ENCODE results near the gene RAVER1. TPM values are rescaled to one million over a fixed set of nuclear protein-coding genes. Genes with fewer than 3 reads are reported as not detected.
A peak's percentile ranks its signal among the peaks of the same experiment; 100 is the strongest.

RAVER1 gene
- total RNA-seq, 1 experiment from 2014 or later, result 55.1 TPM

DNA sequence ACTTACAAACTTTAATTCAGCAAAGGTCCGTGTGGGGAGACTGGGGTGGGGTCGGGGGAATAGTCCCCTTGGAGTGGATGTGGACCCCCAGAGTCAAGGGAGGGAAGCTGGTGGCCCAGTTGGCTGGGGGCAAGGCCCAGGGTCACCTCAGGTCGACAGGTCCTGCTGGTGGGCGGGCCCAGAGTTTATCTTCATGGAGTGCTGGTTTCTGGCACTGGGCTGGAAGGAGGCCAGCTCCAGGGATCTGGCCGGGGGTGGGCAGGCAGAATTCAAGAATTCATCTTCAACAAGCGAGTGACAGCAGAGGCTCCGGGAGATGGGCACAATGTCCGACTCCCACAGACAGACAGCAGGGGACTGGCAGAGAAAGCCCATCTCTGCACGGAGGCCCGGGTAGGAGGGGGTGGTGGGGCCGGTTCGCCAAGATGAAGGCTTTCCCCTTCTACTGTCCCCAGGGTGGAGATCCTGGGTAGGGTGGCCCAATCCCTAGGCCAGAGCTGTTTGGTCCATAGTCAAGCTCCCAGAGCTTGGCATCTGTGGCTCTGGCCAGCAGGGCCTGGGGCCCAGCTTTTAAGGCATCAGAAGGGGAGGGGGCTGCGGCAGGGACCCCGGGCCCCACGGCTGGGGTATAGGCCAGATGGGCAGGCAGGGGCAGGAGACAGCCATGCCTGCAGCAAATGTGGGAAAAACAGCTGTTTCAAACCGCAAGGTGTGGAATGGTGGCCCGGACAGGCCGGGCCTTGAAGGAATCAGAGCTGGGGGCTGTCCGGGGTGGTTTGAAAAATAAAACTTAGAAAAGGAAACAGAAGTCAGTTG lies 16.9 kb downstream of the RAVER1 start:
- Mint-ChIP-seq H3K4me3 (ENCODE audit: unreplicated experiment) (peak overlapping the region; percentile 99), H3K36me3 (ENCODE audit: insufficient read depth, unreplicated experiment) (peaks cover 48% of the 10 kb centered on the region), H3K27me3 (ENCODE audit: insufficient read depth, unreplicated experiment) (no peaks in the 10 kb centered on the region), H3K9me3 (ENCODE audit: unreplicated experiment) (no peaks in the 10 kb centered on the region), H3K27ac (ENCODE audit: unreplicated experiment) (peak overlapping the region; percentile 91), H3K4me1 (ENCODE audit: low read depth, unreplicated experiment) (peaks cover 17% of the 10 kb centered on the region)
- Histone ChIP-seq H3K36me3 (ENCODE audit: control insufficient read depth, insufficient read depth, low read length) (no peaks in the 10 kb centered on the region; the same call in 1 of the 2 replicates), H3K4me3 (ENCODE audit: low read depth, low read length) (no peak overlapping the region; the same call in 1 of the 2 replicates), H3K27me3 (replicated peaks; ENCODE audit: control insufficient read depth, insufficient read depth, low read length) (no peaks in the 10 kb centered on the region), H3K9me3 (no peaks in the 10 kb centered on the region), H3K4me1 (peaks cover 12% of the 10 kb centered on the region; the same call in 1 of the 2 replicates)
- TF ChIP-seq, protein P1, sequence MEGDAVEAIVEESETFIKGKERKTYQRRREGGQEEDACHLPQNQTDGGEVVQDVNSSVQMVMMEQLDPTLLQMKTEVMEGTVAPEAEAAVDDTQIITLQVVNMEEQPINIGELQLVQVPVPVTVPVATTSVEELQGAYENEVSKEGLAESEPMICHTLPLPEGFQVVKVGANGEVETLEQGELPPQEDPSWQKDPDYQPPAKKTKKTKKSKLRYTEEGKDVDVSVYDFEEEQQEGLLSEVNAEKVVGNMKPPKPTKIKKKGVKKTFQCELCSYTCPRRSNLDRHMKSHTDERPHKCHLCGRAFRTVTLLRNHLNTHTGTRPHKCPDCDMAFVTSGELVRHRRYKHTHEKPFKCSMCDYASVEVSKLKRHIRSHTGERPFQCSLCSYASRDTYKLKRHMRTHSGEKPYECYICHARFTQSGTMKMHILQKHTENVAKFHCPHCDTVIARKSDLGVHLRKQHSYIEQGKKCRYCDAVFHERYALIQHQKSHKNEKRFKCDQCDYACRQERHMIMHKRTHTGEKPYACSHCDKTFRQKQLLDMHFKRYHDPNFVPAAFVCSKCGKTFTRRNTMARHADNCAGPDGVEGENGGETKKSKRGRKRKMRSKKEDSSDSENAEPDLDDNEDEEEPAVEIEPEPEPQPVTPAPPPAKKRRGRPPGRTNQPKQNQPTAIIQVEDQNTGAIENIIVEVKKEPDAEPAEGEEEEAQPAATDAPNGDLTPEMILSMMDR (IDR thresholded peaks at IDR 0.05; ENCODE audit: insufficient read depth in 1 of 2, low read depth in 1 of 2, low read length in 1 of 2, severe bottlenecking in 1 of 2, unreplicated experiment in 1 of 2), result no peak
- POLR2A ChIA-PET, result no interaction called here
- CTCF ChIA-PET, result interaction anchor here (0.9 to 2.3 kb wide), 2 partner anchors 25 to 58 kb away, joined by 3 to 6 read pairs; no protein-coding TSS in a partner anchor
- intact Hi-C loops (cut with micrococcal nuclease; ENCODE audit: unreplicated experiment), result no loop called here
- BruUV-seq (replicated peaks), result TSS peak; percentile 12
- DNase-seq, result peak in 1 of 2 experiments; percentile 19

DNA sequence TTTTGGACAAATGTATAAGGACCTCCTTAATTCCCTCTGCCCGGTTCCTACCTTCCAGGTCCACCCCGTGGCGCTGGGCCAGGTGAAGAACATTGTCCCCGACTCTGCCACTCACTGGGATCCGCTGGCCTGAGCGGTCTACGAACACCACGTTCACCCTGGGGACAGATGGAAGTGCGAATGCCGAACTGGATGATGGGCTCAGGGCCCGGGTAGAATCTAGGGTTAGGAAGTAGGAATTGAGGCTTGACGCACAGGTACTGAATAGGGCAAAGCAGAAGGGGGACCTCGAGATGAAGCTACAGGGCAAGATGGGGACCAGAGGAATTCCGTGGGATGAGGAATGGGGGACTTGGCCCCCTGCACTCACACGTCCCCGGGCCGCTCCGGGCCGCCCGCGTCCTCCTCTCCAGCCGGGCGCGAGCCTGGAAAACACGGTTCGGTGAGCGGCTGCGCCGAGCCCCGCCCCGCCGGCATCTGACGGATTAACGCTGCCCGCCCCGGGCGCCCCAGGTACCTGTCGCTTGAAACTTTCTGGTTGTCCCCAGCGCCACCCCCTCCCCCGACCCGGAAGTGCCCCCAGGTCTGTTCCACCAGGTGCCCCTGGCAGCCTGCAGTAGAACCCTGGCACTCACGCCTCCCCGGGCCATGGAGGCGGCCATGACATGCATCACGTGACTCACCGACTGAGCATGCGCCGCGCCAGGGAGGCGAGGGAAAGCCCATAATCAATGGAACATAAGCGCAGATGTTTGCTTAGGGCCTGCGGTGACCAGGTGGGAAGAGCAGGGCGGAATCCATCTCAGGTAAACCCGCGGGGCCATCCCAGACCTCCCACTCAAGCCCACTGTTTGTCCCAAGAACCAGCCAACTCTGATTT lies 17.8 kb downstream of the RAVER1 start, which contains the start of gene FDX2:
TSS of gene FDX2 (minus strand) at position 681 of the 880 bp plus-strand sequence. CDS start at position 662, 19 bp downstream.
- peak; percentile 92 for DNase-seq
- POLR2A ChIA-PET, result no interaction called here
- H3K27me3 ChIP-seq (replicated peaks; ENCODE audit: control insufficient read depth, insufficient read depth, low read length), result no peaks in the 10 kb centered on the region
- H3K36me3 Mint-ChIP-seq (ENCODE audit: insufficient read depth, unreplicated experiment), result peaks cover 48% of the 10 kb centered on the region
- no peaks in the 10 kb centered on the region for H3K9me3 Mint-ChIP-seq (ENCODE audit: unreplicated experiment)
- peaks cover 12% of the 10 kb centered on the region; the same call in 1 of the 2 replicates for H3K4me1 ChIP-seq
- H3K27ac Mint-ChIP-seq (ENCODE audit: unreplicated experiment), result peak within 1 kb of the TSS; percentile 91
- CTCF ChIA-PET, result interaction anchor here (0.5 to 2.3 kb wide), 3 partner anchors 10 to 57 kb away, joined by 3 to 6 read pairs (median 4); no protein-coding TSS in a partner anchor
- TF ChIP-seq, protein P1 (IDR thresholded peaks at IDR 0.05; ENCODE audit: insufficient read depth in 1 of 2, low read depth in 1 of 2, low read length in 1 of 2, severe bottlenecking in 1 of 2, unreplicated experiment in 1 of 2), result no peak
- BruUV-seq (replicated peaks), result no TSS peak
- H3K27me3 Mint-ChIP-seq (ENCODE audit: insufficient read depth, unreplicated experiment), result no peaks in the 10 kb centered on the region
- H3K4me1 Mint-ChIP-seq (ENCODE audit: low read depth, unreplicated experiment), result peaks cover 17% of the 10 kb centered on the region
- peak within 1 kb of the TSS; percentile 99 for H3K4me3 Mint-ChIP-seq (ENCODE audit: unreplicated experiment)
- intact Hi-C loops (cut with micrococcal nuclease; ENCODE audit: unreplicated experiment), result no loop called here
- no peaks in the 10 kb centered on the region; the same call in 1 of the 2 replicates for H3K36me3 ChIP-seq (ENCODE audit: control insufficient read depth, insufficient read depth, low read length)
- H3K9me3 ChIP-seq, result no peaks in the 10 kb centered on the region
- H3K4me3 ChIP-seq (ENCODE audit: low read depth, low read length), result peak within 1 kb of the TSS; percentile 86

DNA sequence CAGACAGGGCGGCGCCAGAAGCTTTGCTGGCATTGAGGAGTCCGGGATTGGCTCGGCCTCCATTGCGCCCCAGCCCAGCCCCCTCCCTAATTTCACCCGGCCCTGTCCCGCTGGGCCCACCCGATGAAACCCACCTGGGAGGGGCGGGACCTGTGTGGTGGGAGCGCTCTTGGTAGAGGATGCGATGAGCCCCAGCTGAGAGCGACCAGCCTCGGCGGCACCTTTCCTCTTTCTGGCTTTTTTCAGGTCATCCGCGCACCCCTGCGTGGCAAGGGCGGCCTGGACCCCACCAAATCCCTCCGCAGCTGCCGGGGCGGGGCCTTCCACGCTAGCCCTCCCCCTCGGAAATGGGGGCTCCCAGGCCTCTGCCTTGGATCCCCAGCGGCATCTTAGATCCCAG lies 23.9 kb downstream of the RAVER1 start, which contains the start of gene ZGLP1:
TSS of gene ZGLP1 (minus strand) at position 393 of the 400 bp plus-strand sequence.
- POLR2A ChIA-PET, result no interaction called here
- Mint-ChIP-seq H3K4me3 (ENCODE audit: unreplicated experiment) (no peak within 1 kb of the TSS), H3K9me3 (ENCODE audit: unreplicated experiment) (no peaks in the 10 kb centered on the region), H3K4me1 (ENCODE audit: low read depth, unreplicated experiment) (peaks cover under 1% of the 10 kb centered on the region), H3K27me3 (ENCODE audit: insufficient read depth, unreplicated experiment) (no peaks in the 10 kb centered on the region), H3K27ac (ENCODE audit: unreplicated experiment) (no peak within 1 kb of the TSS), H3K36me3 (ENCODE audit: insufficient read depth, unreplicated experiment) (peaks cover 6% of the 10 kb centered on the region)
- no peaks in the 10 kb centered on the region for H3K36me3 ChIP-seq (ENCODE audit: control insufficient read depth, insufficient read depth, low read length)
- no peaks in the 10 kb centered on the region for H3K9me3 ChIP-seq
- no peaks in the 10 kb centered on the region for H3K4me1 ChIP-seq
- no peak within 1 kb of the TSS for H3K4me3 ChIP-seq (ENCODE audit: low read depth, low read length)
- TF ChIP-seq, protein P1 (IDR thresholded peaks at IDR 0.05; ENCODE audit: insufficient read depth in 1 of 2, low read depth in 1 of 2, low read length in 1 of 2, severe bottlenecking in 1 of 2, unreplicated experiment in 1 of 2), result no peak
- no TSS peak for BruUV-seq (replicated peaks)
- H3K27me3 ChIP-seq (replicated peaks; ENCODE audit: control insufficient read depth, insufficient read depth, low read length), result no peaks in the 10 kb centered on the region
- intact Hi-C loops (cut with micrococcal nuclease; ENCODE audit: unreplicated experiment), result no loop called here
- no peak for DNase-seq
- CTCF ChIA-PET, result no interaction called here

Data from Caco-2 (cell line).